ENCODE data around the gene MAST1. TPM values are rescaled to one million over a fixed set of nuclear protein-coding genes. Genes with fewer than 3 reads are reported as not detected.
A peak's percentile ranks its signal among the peaks of the same experiment; 100 is the strongest.

Gene MAST1
- total RNA-seq, 1 experiment from 2014 or later: 28.9 TPM

DNA sequence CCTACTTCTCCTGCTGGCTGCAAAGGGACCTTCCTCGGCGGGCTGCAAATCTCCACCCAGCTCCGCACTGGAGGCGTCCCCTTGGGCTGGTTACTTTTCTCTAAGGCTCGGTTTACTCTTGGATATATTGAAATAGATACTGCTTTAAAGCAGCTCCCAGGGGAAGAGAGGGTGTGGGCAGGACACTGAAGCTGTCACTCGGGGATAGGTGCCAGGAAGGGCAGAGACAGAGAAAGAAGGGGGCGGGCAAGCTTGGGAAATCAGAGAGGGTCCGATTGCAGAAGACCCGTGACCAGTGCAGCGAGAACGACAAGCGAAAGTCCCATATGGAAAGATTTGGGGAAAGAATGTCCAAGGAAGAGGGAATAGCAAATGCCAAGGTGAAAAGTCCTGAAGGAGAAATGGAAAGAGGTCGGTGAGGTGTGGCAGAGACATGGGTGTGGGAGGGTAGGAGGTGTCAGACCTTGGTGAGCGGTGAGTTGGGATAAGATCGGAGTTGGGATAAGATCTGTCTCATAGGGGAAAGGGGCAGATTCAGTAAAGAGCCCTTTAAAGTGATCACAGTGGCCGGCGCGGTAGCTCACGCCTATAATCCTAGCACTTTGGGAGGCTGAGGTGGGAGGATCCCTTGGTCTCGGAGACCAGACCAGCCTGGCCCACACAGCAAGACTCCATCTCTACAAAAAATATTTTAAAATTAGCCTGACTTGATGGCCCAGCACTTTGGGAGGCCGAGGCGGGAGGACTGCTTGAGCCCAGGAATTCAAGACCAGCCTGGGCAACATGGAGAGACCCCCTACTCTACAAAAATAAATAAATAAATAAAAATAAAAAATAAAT is 35.8 kb upstream of the MAST1 start:
- no peaks in the 10 kb centered on the region for H3K27me3 ChIP-seq (ENCODE audit: insufficient read depth, low read length)
- POLR2A ChIA-PET: interaction anchor here (0.7 to 2.3 kb wide), 4 partner anchors 10 to 121 kb away, joined by 3 to 19 read pairs (median 4); partner anchors contain the start of genes JUNB and RTBDN
- DNase-seq (ENCODE audit: low read depth, low spot score): no peak
- H2AFZ ChIP-seq (ENCODE audit: low read depth, low read length, poor library complexity, severe bottlenecking): peak overlapping the region; percentile 61
- peak overlapping the region; percentile 86 for H3K27ac ChIP-seq (ENCODE audit: low read depth, low read length)
- peaks cover 35% of the 10 kb centered on the region for H3K79me2 ChIP-seq (ENCODE audit: insufficient read depth, low read length)
- TF ChIP-seq YY1 (IDR thresholded peaks at IDR 0.05; ENCODE audit: extremely low read depth, insufficient replicate concordance, low read depth, low read length): no peak
- no peak for TF ChIP-seq ELF1 (IDR thresholded peaks at IDR 0.05; ENCODE audit: borderline replicate concordance, low read depth)
- TF ChIP-seq CEBPB (IDR thresholded peaks at IDR 0.05; ENCODE audit: low read depth): no peak
- TF ChIP-seq, protein P1, sequence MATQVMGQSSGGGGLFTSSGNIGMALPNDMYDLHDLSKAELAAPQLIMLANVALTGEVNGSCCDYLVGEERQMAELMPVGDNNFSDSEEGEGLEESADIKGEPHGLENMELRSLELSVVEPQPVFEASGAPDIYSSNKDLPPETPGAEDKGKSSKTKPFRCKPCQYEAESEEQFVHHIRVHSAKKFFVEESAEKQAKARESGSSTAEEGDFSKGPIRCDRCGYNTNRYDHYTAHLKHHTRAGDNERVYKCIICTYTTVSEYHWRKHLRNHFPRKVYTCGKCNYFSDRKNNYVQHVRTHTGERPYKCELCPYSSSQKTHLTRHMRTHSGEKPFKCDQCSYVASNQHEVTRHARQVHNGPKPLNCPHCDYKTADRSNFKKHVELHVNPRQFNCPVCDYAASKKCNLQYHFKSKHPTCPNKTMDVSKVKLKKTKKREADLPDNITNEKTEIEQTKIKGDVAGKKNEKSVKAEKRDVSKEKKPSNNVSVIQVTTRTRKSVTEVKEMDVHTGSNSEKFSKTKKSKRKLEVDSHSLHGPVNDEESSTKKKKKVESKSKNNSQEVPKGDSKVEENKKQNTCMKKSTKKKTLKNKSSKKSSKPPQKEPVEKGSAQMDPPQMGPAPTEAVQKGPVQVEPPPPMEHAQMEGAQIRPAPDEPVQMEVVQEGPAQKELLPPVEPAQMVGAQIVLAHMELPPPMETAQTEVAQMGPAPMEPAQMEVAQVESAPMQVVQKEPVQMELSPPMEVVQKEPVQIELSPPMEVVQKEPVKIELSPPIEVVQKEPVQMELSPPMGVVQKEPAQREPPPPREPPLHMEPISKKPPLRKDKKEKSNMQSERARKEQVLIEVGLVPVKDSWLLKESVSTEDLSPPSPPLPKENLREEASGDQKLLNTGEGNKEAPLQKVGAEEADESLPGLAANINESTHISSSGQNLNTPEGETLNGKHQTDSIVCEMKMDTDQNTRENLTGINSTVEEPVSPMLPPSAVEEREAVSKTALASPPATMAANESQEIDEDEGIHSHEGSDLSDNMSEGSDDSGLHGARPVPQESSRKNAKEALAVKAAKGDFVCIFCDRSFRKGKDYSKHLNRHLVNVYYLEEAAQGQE (IDR thresholded peaks at IDR 0.05; ENCODE audit: low read depth): no peak
- no peak for TF ChIP-seq EGR1 (IDR thresholded peaks at IDR 0.05; ENCODE audit: low read depth)
- TF ChIP-seq FOSL1 (IDR thresholded peaks at IDR 0.05; ENCODE audit: low read depth): no peak
- TF ChIP-seq, protein P2, sequence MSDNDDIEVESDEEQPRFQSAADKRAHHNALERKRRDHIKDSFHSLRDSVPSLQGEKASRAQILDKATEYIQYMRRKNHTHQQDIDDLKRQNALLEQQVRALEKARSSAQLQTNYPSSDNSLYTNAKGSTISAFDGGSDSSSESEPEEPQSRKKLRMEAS (IDR thresholded peaks at IDR 0.05): no peak
- no peak for TF ChIP-seq CBX3 (IDR thresholded peaks at IDR 0.05; ENCODE audit: low read depth)
- TF ChIP-seq, protein P3, sequence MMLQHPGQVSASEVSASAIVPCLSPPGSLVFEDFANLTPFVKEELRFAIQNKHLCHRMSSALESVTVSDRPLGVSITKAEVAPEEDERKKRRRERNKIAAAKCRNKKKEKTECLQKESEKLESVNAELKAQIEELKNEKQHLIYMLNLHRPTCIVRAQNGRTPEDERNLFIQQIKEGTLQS (IDR thresholded peaks at IDR 0.05): no peak
- no peak for TF ChIP-seq ZNF274 (IDR thresholded peaks at IDR 0.05; ENCODE audit: low read depth, low read length)
- TF ChIP-seq EZH2 (IDR thresholded peaks at IDR 0.05): no peak
- TF ChIP-seq SRF (IDR thresholded peaks at IDR 0.05; ENCODE audit: low read depth): no peak
- no peak for TF ChIP-seq ZFX (IDR thresholded peaks at IDR 0.05)
- H3K4me1 ChIP-seq (ENCODE audit: control insufficient read depth in 1 of 2, insufficient read depth in 2 of 2, low read length in 2 of 2): peaks cover 20 to 42% of the 10 kb centered on the region in 2 experiments; a peak in 3 of 4 replicates
- no peaks in the 10 kb centered on the region for H3K9me2 ChIP-seq (ENCODE audit: insufficient read depth)
- H4K20me1 ChIP-seq (ENCODE audit: insufficient read depth): no peaks in the 10 kb centered on the region
- peak overlapping the region; percentile 94 for H3K9ac ChIP-seq (ENCODE audit: low read length)
- RAD21 ChIA-PET (ENCODE audit: low non-redundant PET in 1 of 2, low total read pairs in 2 of 2, uncharacterized antibody in 2 of 2, unreplicated experiment in 2 of 2): no interaction called here
- peak overlapping the region; percentile 100 for H3K4me2 ChIP-seq (ENCODE audit: low read length)
- peaks cover 4 to 19% of the 10 kb centered on the region in 2 experiments; a peak in 3 of 4 replicates for H3K36me3 ChIP-seq (ENCODE audit: control insufficient read depth in 1 of 2, insufficient read depth in 2 of 2, low read length in 2 of 2)
- H3K9me3 ChIP-seq (ENCODE audit: control insufficient read depth in 1 of 2, insufficient read depth in 1 of 2, low read depth in 1 of 2, low read length in 2 of 2): no peaks in the 10 kb centered on the region
- no TSS peak for BruUV-seq (replicated peaks)
- intact Hi-C loops (cut with micrococcal nuclease): loop anchor here (5.0 kb wide), 1 partner anchor 35 kb away; the partner anchor contains the start of gene MAST1
- ATAC-seq: no peak
- peak overlapping the region; percentile 93 to 97 for H3K4me3 ChIP-seq (replicated peaks in 1 of 2; ENCODE audit: low read depth in 1 of 2, low read length in 2 of 2)
- CTCF ChIA-PET: interaction anchor here (1.6 kb wide), 1 partner anchor 42 kb away, joined by 4 read pairs; no protein-coding TSS in a partner anchor
